CD4-positive, alpha-beta T cell treated with Interferon gamma for 1 hour (primary cell): ENCODE data around the gene DRC7.

Source experiments
- DNase-seq: peaks from one replicate; pipeline ENCODE4 v3.0.0-alpha.2; 2020

Gene DRC7

GRCh38 chr16:57677622-57678369 is 16.8 kb upstream of the DRC7 start:
- no peak for DNase-seq

DNA sequence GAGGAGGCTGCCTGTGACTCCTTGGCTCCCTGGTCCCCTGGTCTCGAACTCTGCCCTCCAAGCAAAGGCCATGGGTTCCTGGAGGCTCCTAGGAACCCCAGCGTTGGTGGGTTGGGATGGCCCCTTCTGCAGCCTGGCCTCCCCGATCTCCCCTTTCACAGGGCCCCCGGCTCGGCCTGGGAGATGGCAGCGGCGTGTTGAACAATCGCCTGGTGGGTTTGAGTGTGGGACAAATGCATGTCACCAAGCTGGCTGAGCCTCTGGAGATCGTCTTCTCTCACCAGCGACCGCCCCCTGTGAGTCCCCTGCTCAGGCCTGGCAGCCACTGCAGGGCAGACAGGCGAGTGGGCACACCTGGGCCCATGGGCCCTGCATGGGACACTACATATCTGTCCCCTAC is 15.6 kb upstream of the DRC7 start:
- no peak for DNase-seq

- DNase-seq = no peak
Observed at GRCh38 chr16:57679767-57680482, 14.7 kb upstream of the DRC7 start.

- no peak for DNase-seq
Observed at GRCh38 chr16:57680842-57681375, 13.7 kb upstream of the DRC7 start.

GRCh38 chr16:57681950-57682728 is 12.5 kb upstream of the DRC7 start:
- DNase-seq = no peak

GRCh38 chr16:57682809-57683635 is 11.6 kb upstream of the DRC7 start:
- DNase-seq = no peak

DNA sequence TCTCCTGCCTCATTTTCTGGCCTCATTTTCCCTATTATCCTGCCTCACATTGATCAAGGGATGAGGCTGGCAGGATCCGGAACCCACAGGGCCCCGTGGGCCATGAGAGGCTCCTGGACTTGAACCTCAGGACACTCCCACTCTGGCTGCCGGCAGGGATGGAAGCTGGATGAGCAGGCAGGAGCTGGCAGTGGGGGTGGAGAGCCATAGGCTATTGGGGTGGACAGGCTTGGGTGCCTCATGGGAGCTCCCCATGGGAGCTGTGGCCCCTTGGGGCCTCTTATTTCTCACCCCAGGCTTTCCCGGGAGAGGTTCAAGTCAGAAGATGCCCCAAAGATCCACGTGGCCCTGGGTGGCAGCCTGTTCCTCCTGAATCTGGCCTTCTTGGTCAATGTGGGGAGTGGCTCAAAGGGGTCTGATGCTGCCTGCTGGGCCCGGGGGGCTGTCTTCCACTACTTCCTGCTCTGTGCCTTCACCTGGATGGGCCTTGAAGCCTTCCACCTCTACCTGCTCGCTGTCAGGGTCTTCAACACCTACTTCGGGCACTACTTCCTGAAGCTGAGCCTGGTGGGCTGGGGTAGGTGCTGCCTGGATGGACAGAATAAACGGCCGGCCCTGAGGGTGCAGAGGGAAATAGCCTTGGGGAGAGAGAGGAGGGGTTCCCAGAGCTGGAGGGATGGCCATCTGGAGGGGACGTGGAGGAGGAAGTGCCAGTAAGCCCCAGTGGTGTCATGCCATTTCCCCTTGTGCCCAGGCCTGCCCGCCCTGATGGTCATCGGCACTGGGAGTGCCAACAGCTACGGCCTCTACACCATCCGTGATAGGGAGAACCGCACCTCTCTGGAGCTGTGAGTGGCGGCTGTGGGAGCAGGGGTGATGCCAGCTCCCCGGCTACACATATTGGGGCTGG is 10.7 kb upstream of the DRC7 start:
- DNase-seq = no peak

GRCh38 chr16:57684626-57685358 is 9.8 kb upstream of the DRC7 start:
- no peak for DNase-seq

DNA sequence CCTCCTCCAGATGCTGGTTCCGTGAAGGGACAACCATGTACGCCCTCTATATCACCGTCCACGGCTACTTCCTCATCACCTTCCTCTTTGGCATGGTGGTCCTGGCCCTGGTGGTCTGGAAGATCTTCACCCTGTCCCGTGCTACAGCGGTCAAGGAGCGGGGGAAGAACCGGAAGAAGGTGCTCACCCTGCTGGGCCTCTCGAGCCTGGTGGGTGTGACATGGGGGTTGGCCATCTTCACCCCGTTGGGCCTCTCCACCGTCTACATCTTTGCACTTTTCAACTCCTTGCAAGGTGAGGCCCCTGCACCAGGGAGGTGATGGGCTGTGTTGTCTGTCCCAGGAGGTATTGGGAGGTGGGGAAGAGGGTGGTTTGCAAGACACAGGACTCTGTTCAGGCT is 9.0 kb upstream of the DRC7 start:
- DNase-seq = no peak

DNA sequence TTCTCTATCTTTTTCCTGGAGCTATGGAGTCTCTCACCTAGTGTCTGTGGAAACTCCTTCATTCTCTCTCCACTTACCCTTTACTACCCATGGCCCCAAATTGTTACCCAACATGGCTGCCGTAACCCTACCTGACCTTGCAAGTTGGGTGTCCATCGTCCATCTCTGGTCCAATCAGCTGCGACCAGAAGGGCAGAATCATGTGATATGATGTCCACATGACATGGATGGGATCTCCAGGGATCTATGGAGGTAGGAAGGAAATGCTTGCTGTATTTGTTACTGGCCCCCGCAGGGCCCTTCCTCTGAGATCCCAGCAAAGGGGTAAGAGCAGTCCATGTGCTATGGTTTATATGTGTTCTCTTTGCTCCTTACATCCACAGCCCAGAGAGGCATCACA is 8.0 kb upstream of the DRC7 start:
- DNase-seq = no peak

DNA sequence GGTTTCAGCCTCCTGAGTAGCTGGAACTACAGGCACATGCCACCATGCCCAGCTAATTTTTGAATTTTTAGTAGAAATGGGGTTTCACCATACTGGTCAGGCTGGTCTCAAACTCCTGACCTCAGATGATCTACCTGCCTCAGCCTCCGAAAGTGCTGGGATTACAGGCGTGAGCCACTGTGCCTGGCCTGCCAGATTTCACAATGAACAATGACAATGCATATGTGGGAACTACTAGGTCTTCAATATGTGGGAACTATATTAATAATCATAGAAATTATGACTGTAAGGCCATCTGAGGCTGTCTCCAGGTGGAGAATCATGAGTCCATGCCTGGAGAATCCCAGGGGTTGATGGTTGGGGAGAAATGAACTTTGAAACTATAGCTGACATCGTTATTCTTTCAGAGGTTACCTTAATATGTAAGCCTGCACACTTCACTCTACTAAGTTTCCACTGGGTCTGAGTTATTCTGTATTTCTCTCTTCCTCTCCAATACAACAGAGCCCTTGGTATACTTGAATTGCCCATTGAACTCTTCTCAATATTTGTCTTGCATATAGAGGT is 7.2 kb upstream of the DRC7 start:
- DNase-seq = no peak

DNA sequence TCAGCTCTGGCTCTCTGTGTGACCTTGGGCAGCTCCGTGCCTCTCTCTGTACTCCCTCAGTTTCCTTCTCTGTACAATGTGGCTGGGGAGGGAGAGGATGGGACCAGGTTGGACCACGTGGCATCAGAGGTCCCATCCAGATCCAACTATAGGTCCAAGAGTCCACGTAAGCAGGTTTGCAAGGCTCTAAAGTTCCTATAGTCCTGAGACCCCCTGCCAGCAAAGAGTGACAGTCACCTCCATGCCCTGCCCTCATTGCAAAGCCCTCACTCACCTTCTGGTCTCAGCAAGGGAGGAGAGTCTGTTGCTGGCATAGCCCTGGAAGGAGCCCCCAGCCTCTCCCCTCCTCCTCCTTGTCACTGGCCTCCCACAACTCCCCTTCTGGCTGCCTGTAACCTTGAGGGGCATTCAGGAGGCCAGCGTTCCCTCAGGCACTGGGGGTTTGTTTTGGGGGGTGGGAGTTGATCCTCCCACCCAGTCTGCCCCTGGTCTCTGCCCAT is 6.1 kb upstream of the DRC7 start:
- DNase-seq = no peak

DNA sequence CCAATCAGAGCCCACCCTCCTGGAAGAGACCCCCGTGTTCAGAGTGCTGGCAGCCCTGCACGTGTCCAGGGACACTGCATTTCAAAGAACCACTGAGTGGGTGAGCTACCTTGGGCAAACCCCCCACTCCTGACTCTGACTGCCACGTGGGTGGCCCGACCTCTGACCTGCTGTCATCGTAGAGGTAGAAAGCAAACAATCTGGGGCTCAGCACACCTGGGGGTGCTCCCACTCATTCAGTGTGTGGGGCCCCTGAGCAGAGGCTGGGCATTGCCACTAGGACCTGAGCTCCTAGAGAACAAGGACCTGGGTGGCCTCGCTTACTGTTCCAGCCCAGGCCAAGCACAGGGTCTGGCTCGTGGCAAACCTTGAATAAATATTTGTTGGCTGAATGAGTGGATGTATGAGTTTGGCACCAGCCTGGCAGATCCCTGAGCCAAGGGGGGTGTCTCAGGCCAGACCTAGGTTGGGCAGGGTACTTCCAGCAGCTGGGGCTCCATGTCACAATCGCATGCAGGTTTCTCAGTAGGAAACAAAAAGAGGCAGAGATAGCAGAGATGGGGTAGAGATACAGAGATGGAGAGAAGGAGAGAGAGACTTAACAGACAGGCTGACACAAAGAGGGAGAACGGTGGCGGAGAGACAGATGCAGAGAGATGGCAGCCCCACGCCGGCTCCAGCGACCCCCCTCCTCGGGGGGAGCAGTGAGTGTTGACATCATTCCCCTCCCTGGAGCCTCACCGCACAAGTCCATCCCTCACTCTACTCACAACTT is 5.4 kb upstream of the DRC7 start:
- DNase-seq = no peak

DNA sequence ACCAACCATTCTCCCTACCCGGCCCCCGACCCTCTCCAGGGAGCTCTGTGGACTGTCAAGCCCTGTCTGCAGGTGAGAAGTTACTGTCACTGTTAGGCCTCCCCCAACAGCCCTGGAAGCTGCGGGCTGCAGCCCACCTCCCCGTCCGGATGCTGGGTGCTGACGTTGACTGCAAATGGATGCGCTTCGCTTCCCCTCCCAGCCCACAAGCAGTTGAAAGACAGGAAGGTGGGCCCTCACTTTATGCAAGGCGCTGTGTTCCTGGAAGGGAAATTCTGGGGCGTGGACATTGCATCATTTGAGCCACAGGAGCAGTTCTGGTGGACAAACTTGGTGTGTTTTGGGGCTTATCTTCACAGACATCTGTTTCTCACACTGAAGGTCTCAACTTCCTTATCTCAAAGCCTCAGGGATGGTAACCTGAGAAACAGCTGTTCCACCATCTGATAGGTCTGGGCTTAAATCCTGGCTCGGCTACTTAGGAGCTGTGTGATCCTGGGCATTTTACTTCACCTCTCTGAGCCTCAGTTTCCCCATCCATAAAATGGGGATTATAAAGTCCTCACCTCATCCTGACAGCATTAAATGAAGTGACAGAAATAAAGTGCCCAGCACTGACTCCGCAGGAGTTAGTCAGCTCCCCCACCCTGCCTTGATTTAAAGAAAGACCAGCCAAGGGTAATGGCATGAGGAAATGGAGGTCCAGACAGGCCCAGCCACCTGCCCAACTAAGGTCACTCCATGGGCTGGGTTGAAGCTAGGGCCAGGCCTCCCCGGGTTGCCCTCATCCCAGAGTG is 4.6 kb upstream of the DRC7 start:
- peak; percentile 71 for DNase-seq

GRCh38 chr16:57690782-57691471 is 3.7 kb upstream of the DRC7 start:
- no peak for DNase-seq

DNA sequence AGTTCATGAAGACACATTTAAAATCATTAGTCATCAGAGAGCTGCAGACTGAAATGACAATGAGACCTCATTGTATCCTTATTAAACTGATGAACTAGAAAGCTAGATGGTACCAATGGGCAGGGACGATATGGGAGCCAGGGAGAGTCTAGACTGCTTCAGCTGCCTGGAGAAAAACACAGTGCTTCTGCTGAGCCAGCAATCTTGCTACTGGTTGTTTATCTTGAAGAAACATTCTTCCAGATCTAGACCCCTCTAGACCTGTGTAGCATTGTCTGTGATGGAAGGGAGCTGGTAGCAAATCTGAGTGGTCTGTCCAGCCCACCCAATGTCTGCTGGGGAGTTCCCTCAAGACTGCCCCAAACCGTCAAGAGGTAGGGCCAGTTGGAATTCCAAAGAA is 2.0 kb upstream of the DRC7 start:
- no peak for DNase-seq

DNA sequence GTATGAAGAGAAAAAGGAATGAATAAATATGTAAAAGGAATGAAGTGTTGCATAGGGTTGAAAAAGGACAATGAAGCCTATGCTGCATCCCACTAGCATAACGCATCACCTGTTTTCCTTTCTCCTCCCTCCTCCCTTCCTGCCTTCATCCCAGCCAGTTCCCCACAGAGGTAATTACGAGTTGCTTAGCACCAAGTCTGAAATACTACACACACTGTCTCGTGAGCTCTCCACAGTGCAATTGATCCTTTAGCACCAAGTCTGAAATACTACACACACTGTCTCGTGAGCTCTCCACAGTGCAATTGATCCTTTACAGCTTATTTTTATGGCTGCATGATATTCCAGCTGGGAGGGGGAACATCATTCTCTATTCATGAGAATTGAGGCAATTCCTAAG is 1.1 kb upstream of the DRC7 start:
- no peak for DNase-seq

- DNase-seq = no peak
Observed at GRCh38 chr16:57694231-57694724, 328 bp upstream of the DRC7 start.
